Endothelial cell of umbilical vein (primary cell): Measurements from ENCODE around the gene EFNA5. TPM values are rescaled to one million over a fixed set of nuclear protein-coding genes. Genes with fewer than 3 reads are reported as not detected.

ENCODE experiments used
- BruUV-seq: library from RNA; stranded (reverse); fragments of 400-500 nt; replicated peaks from 2 replicates; lab custom pipeline; 2021; lab: Mats Ljungman, UMichigan
- CTCF ChIA-PET: fragments of 300-600, 350-600 bp; sonication (Branson Sonifier 250); formaldehyde crosslinking; loops from one replicate; lab custom pipeline; 2021; ENCODE audit warnings: antibody characterized with exemption, inconsistent platforms; lab: Charles Lee
- POLR2A ChIA-PET: fragments of 300-600, 350-600 bp; sonication (Branson Sonifier 250); formaldehyde crosslinking; loops from one replicate; lab custom pipeline; 2021; ENCODE audit warnings: antibody characterized with exemption, inconsistent platforms; lab: Charles Lee
- DNase-seq: peaks from one replicate; pipeline ENCODE4 v3.0.0-alpha.2; 2011; ENCODE audit warnings: low read depth, low spot score
- FAIRE-seq: peaks from 2 replicates; lab custom pipeline; 2011; peaks lifted over from hg19 to GRCh38; lab: Jason Lieb, UNC
- H2AFZ ChIP-seq: 2 replicates; pipeline ENCODE4 v1.6.0; 2012; ENCODE audit warnings: low read depth, low read length, control low read depth, inconsistent platforms
- H3K27ac ChIP-seq: 2 replicates; pipeline ENCODE4 v1.5.1; 2011; ENCODE audit warnings: low read depth, mild to moderate bottlenecking, control low read depth, low read length, moderate library complexity; ENCODE audit not compliant: insufficient read depth
- H3K27me3 ChIP-seq, 2 experiments: 2 replicates each; pipeline versions ENCODE4 v1.6.0 to v1.6.1; 2011; ENCODE audit warnings: low read length in 2 of 2, mixed read lengths in 1 of 2; ENCODE audit not compliant: control insufficient read depth in 2 of 2, insufficient read depth in 2 of 2
- H3K36me3 ChIP-seq, 2 experiments: 2 replicates in 1 of 2; 3 replicates in 1 of 2; pipeline ENCODE4 v1.5.1; 2011; ENCODE audit warnings: low read length in 2 of 2, mild to moderate bottlenecking in 1 of 2, moderate library complexity in 1 of 2; ENCODE audit not compliant: control insufficient read depth in 2 of 2, insufficient read depth in 2 of 2; ENCODE audit errors: extremely low read depth in 1 of 2
- H3K4me1 ChIP-seq: 3 replicates; pipeline ENCODE4 v1.5.1; 2011; ENCODE audit warnings: mild to moderate bottlenecking, low read length; ENCODE audit not compliant: control insufficient read depth, insufficient read depth; ENCODE audit errors: extremely low read depth
- H3K4me2 ChIP-seq: 2 replicates; pipeline ENCODE4 v1.6.1; 2011; ENCODE audit warnings: low read length, control low read depth, mixed read lengths; ENCODE audit not compliant: insufficient read depth
- H3K4me3 ChIP-seq, 3 experiments: fragments of 200-600 bp in 1 of 3; sonication (generic), shearing (Covaris generic) in 1 of 3; replicated peaks in 1 of 3; 2 replicates each; pipeline ENCODE4 v1.5.1; 2011 to 2016; ENCODE audit warnings: control low read depth in 3 of 3, low read length in 3 of 3, mild to moderate bottlenecking in 2 of 3, inconsistent platforms in 1 of 3, low read depth in 1 of 3, moderate library complexity in 1 of 3; ENCODE audit not compliant: insufficient read depth in 1 of 3
- H3K79me2 ChIP-seq: 2 replicates; pipeline ENCODE4 v1.6.0; 2012; ENCODE audit warnings: low read length, inconsistent platforms; ENCODE audit not compliant: control insufficient read depth, insufficient read depth
- H3K9ac ChIP-seq: replicated peaks from 2 replicates; pipeline ENCODE3; 2011; ENCODE audit warnings: low read length, control low read depth; ENCODE audit not compliant: insufficient read depth; ENCODE audit errors: extremely low read depth
- H3K9me1 ChIP-seq: replicated peaks from 3 replicates; pipeline ENCODE4 v1.6.0; 2011; ENCODE audit warnings: mild to moderate bottlenecking, low read length; ENCODE audit not compliant: control insufficient read depth, insufficient read depth; ENCODE audit errors: extremely low read depth
- H3K9me3 ChIP-seq: replicated peaks from 2 replicates; pipeline ENCODE4 v1.5.1; 2012; ENCODE audit warnings: low read length, inconsistent platforms; ENCODE audit not compliant: control insufficient read depth, insufficient read depth
- H4K20me1 ChIP-seq: replicated peaks from 2 replicates; pipeline ENCODE3; 2011; ENCODE audit warnings: mild to moderate bottlenecking, low read length; ENCODE audit not compliant: control insufficient read depth, insufficient read depth; ENCODE audit errors: extremely low read depth
- CTCF ChIP-seq, 2 donors: IDR thresholded peaks; 1 replicate in 1 of 2; 2 replicates in 1 of 2; pipeline ENCODE4 v1.5.1; 2011; ENCODE audit warnings: low read length in 2 of 2, mild to moderate bottlenecking in 2 of 2, moderate library complexity in 2 of 2, control low read depth in 1 of 2, inconsistent platforms in 1 of 2, low read depth in 1 of 2; ENCODE audit not compliant: insufficient read depth in 1 of 2; ENCODE audit errors: extremely low read depth in 1 of 2
- EZH2 ChIP-seq: IDR thresholded peaks from 2 replicates; pipeline ENCODE4 v1.6.1; 2012; ENCODE audit warnings: borderline replicate concordance, low read depth, mild to moderate bottlenecking, moderate library complexity, low read length, inconsistent platforms; ENCODE audit not compliant: severe bottlenecking
- FOS ChIP-seq: IDR thresholded peaks from 2 replicates; pipeline ENCODE4 v1.6.1; 2011; ENCODE audit warnings: mild to moderate bottlenecking, low read length, moderate library complexity, borderline replicate concordance; ENCODE audit not compliant: insufficient read depth
- GATA2 ChIP-seq: IDR thresholded peaks from 2 replicates; pipeline ENCODE4 v1.7.0; 2011; ENCODE audit warnings: low read depth, mild to moderate bottlenecking, moderate library complexity, mixed read lengths, low read length; ENCODE audit not compliant: insufficient read length, insufficient read depth
- MAX ChIP-seq: IDR thresholded peaks from 2 replicates; pipeline ENCODE4 v1.6.1; 2011; ENCODE audit not compliant: insufficient read depth, insufficient read length
- MYC ChIP-seq: IDR thresholded peaks from one replicate; pipeline ENCODE4 v1.6.1; 2011; ENCODE audit warnings: mild to moderate bottlenecking, low read depth, low read length
- POLR2A ChIP-seq: IDR thresholded peaks from 2 replicates; pipeline ENCODE4 v1.6.1; 2012; ENCODE audit warnings: low read depth, mild to moderate bottlenecking, control low read depth, low read length
- POLR2AphosphoS5 ChIP-seq: IDR thresholded peaks from 2 replicates; pipeline ENCODE4 v1.6.1; 2012; ENCODE audit warnings: low read depth, mild to moderate bottlenecking, control low read depth, low read length, moderate library complexity; ENCODE audit not compliant: insufficient read depth
- dilution Hi-C: fragments of 300-500 bp; cut with MboI; formaldehyde crosslinking; loops from one replicate; pipeline ENCODE4 v1.15.0; 2019; ENCODE audit warnings: low sequenced_read_pairs; ENCODE audit not compliant: extremely low pct_ligation_motif_present
- intact Hi-C: fragments of 100-400 bp; cut with micrococcal nuclease; formaldehyde crosslinking; loops from one replicate; pipeline ENCODE4 v1.10.0; 2022
- polyA plus RNA-seq, 4 experiments: library from polyadenylated mRNA; depleted of rRNA in 3 of 4; stranded (reverse) in 3 of 4; unstranded in 1 of 4; fragments of >200 nt; gene quantifications; 2 replicates each; pipeline versions ENCODE4 v1.2.1 to v1.2.3, GENCODE V29; 2011 to 2012; ENCODE audit warnings: missing spikeins in 1 of 4
- total RNA-seq: library from RNA; stranded (reverse); gene quantifications from 2 replicates; pipeline ENCODE4 v1.2.3, GENCODE V29; 2021

Gene EFNA5
- total and polyA plus RNA-seq, 2 donors (not counting 3 experiments of a cell fraction or from before 2014, with no cell fraction given) = 13.6 to 22.1 TPM

- TF ChIP-seq EZH2 = no peak
- TF ChIP-seq MYC = no peak
- TF ChIP-seq GATA2 = no peak
- TF ChIP-seq POLR2A = no peak
- no peak for TF ChIP-seq FOS
- no peak for TF ChIP-seq MAX
- no peaks in the 10 kb centered on the region for H3K36me3 ChIP-seq
- no TSS peak for BruUV-seq
- H3K4me1 ChIP-seq = peaks cover 8% of the 10 kb centered on the region
- H2AFZ ChIP-seq = no peak overlapping the region
- intact Hi-C loops (no loop called here), dilution Hi-C loops (no loop called here)
- ChIA-PET POLR2A (no interaction called here), CTCF (interaction anchor here (1.0 to 1.2 kb wide), 2 partner anchors 16 to 24 kb away, joined by 3 read pairs; no protein-coding TSS in a partner anchor)
- H3K9ac ChIP-seq = no peak overlapping the region
- no peaks in the 10 kb centered on the region for H4K20me1 ChIP-seq
- H3K4me2 ChIP-seq = no peak overlapping the region
- FAIRE-seq (no peak), DNase-seq (no peak)
- no peak overlapping the region for H3K27ac ChIP-seq
- H3K9me3 ChIP-seq = no peaks in the 10 kb centered on the region
- no peaks in the 10 kb centered on the region for H3K27me3 ChIP-seq
- H3K9me1 ChIP-seq = no peaks in the 10 kb centered on the region
- peaks cover 2% of the 10 kb centered on the region for H3K79me2 ChIP-seq
- no peak overlapping the region for H3K4me3 ChIP-seq
Observed at GRCh38 chr5:107603349-107603748, 67.4 kb downstream of the EFNA5 start.

- BruUV-seq = no TSS peak
- POLR2A ChIA-PET = no interaction called here
- no peak for FAIRE-seq
Observed at GRCh38 chr5:107602896-107603295, 67.8 kb downstream of the EFNA5 start.

More at GRCh38 chr5:107602896-107603295, 67.8 kb downstream of the EFNA5 start:
- Histone ChIP-seq H3K9me1 (no peaks in the 10 kb centered on the region), H3K4me3 (no peak overlapping the region), H3K9ac (no peak overlapping the region), H3K9me3 (no peaks in the 10 kb centered on the region), H3K27me3 (no peaks in the 10 kb centered on the region), H3K36me3 (no peaks in the 10 kb centered on the region), H3K79me2 (peaks cover 2% of the 10 kb centered on the region), H3K4me1 (peaks cover 8% of the 10 kb centered on the region), H3K4me2 (no peak overlapping the region), H4K20me1 (no peaks in the 10 kb centered on the region), H3K27ac (no peak overlapping the region), H2AFZ (no peak overlapping the region)
- intact Hi-C loops (no loop called here), dilution Hi-C loops (no loop called here)
- CTCF ChIA-PET = interaction anchor here (1.0 kb wide), 1 partner anchor 24 kb away, joined by 3 read pairs; no protein-coding TSS in a partner anchor
- TF ChIP-seq POLR2AphosphoS5 (no peak), GATA2 (no peak), CTCF (IDR thresholded peaks at IDR 0.05; ENCODE audit: extremely low read depth in 1 of 2, insufficient read depth in 1 of 2, low read depth in 1 of 2, low read length in 2 of 2) (no peak), EZH2 (no peak), POLR2A (no peak), MAX (no peak), MYC (no peak)
- no peak for DNase-seq
